DND-41 (cell line): ENCODE measurements around the gene RNLS.

Experiments used
- CTCF ChIP-seq: IDR thresholded peaks from 2 replicates; pipeline ENCODE4 v1.5.1; 2012; ENCODE audit warnings: borderline replicate concordance, low read length, moderate library complexity, mild to moderate bottlenecking; ENCODE audit not compliant: poor library complexity, severe bottlenecking; ENCODE audit errors: extremely low read depth
- EZH2 ChIP-seq: IDR thresholded peaks from 3 replicates; pipeline ENCODE4 v1.6.1; 2012; ENCODE audit warnings: borderline replicate concordance, low read depth, mild to moderate bottlenecking, moderate library complexity, low read length, inconsistent platforms; ENCODE audit not compliant: severe bottlenecking

GRCh38 chr10:88256886-88257285 lies 326.2 kb downstream of the RNLS start:
- TF ChIP-seq CTCF, result no peak
- TF ChIP-seq EZH2, result no peak
